Panc1 (cell line): ENCODE measurements around the gene ANKRD18A. TPM values are rescaled to one million over a fixed set of nuclear protein-coding genes. Genes with fewer than 3 reads are reported as not detected.

Experiments used
- ATAC-seq: fragments of 200-7000 bp; cut with Tn5 transposase; 2 replicates; pipeline ENCODE4 v1.9.1; 2020; ENCODE audit warnings: mild to moderate bottlenecking, moderate library complexity
- BruUV-seq: library from RNA; stranded (reverse); fragments of 400-500 nt; replicated peaks from 2 replicates; lab custom pipeline; 2021; lab: Mats Ljungman, UMichigan
- CTCF ChIA-PET: fragments of 300-600 bp; sonication (Branson Sonifier 250); formaldehyde crosslinking; loops from one replicate; lab custom pipeline; 2022; ENCODE audit warnings: antibody characterized with exemption; lab: Charles Lee
- POLR2A ChIA-PET: fragments of 300-600 bp; sonication (Branson Sonifier 250); formaldehyde crosslinking; loops from one replicate; lab custom pipeline; 2022; ENCODE audit warnings: antibody characterized with exemption; lab: Charles Lee
- DNase-seq: peaks from one replicate; pipeline ENCODE4 v3.0.0-alpha.2; 2010; ENCODE audit warnings: low read depth, low spot score
- H3K27ac ChIP-seq: 2 replicates; pipeline ENCODE4 v1.5.1; 2011; ENCODE audit warnings: mild to moderate bottlenecking, low read length, inconsistent platforms
- H3K27me3 ChIP-seq: fragments of 200-500 bp; sonication (Bioruptor generic); 2 replicates; pipeline ENCODE4 v1.6.0; 2014; ENCODE audit warnings: low read length, inconsistent platforms; ENCODE audit not compliant: control insufficient read depth, insufficient read depth
- H3K36me3 ChIP-seq: fragments of 200-500 bp; sonication (Bioruptor generic); 2 replicates; pipeline ENCODE4 v1.5.1; 2014; ENCODE audit warnings: inconsistent platforms, mild to moderate bottlenecking, low read length, moderate library complexity; ENCODE audit not compliant: control insufficient read depth, insufficient read depth
- H3K4me1 ChIP-seq: 2 replicates; pipeline ENCODE4 v1.5.1; 2011; ENCODE audit warnings: inconsistent platforms, mild to moderate bottlenecking, low read length, moderate library complexity; ENCODE audit not compliant: control insufficient read depth, insufficient read depth
- H3K4me3 ChIP-seq, 2 experiments: 2 replicates each; pipeline ENCODE4 v1.5.1; 2011 to 2012; ENCODE audit warnings: low read depth in 2 of 2, low read length in 2 of 2, mild to moderate bottlenecking in 2 of 2, inconsistent platforms in 1 of 2, moderate library complexity in 1 of 2
- H3K9me3 ChIP-seq: fragments of 200-500 bp; sonication (Bioruptor generic); 2 replicates; pipeline ENCODE4 v1.5.1; 2014; ENCODE audit warnings: low read depth, mild to moderate bottlenecking, inconsistent platforms, low read length, moderate library complexity; ENCODE audit not compliant: control insufficient read depth, insufficient read depth
- CTCF ChIP-seq: fragments of 450-650 bp; IDR thresholded peaks from 2 replicates; pipeline ENCODE4 v1.5.1; 2017; ENCODE audit warnings: mild to moderate bottlenecking
- POLR2AphosphoS5 ChIP-seq: IDR thresholded peaks from 2 replicates; pipeline ENCODE4 v1.6.1; 2012; ENCODE audit warnings: mild to moderate bottlenecking, low read depth, low read length, moderate library complexity
- REST ChIP-seq, 2 experiments: IDR thresholded peaks; 2 replicates each; pipeline ENCODE4 v1.6.1; 2011 to 2012; ENCODE audit warnings: low read depth in 2 of 2, control low read depth in 1 of 2, low read length in 1 of 2, mild to moderate bottlenecking in 1 of 2, moderate library complexity in 1 of 2; ENCODE audit not compliant: insufficient read depth in 1 of 2
- SIN3A ChIP-seq: IDR thresholded peaks from 2 replicates; pipeline ENCODE4 v1.6.1; 2012; ENCODE audit warnings: low read depth, mild to moderate bottlenecking, low read length, moderate library complexity, borderline replicate concordance; ENCODE audit not compliant: insufficient read depth
- TCF7L2 ChIP-seq: IDR thresholded peaks from 2 replicates; pipeline ENCODE4 v1.6.1; 2011; ENCODE audit warnings: mild to moderate bottlenecking, low read depth, low read length, inconsistent platforms
- in situ Hi-C: cut with HindIII; loops from 2 replicates; pipeline ENCODE4 v1.10.0; 2016; ENCODE audit warnings: low sequenced_read_pairs, low pct_unique_long_range_greater_than_20kb
- intact Hi-C: fragments of 100-400 bp; cut with micrococcal nuclease; formaldehyde crosslinking; loops from one replicate; pipeline ENCODE4 v1.10.0; 2022; ENCODE audit not compliant: unreplicated experiment
- total RNA-seq: library from RNA; stranded (reverse); gene quantifications from one replicate; pipeline ENCODE4 v1.2.1, GENCODE V29; 2021; ENCODE audit not compliant: unreplicated experiment

The ANKRD18A gene
- total RNA-seq, 1 experiment from 2014 or later = 9.6 TPM

DNA sequence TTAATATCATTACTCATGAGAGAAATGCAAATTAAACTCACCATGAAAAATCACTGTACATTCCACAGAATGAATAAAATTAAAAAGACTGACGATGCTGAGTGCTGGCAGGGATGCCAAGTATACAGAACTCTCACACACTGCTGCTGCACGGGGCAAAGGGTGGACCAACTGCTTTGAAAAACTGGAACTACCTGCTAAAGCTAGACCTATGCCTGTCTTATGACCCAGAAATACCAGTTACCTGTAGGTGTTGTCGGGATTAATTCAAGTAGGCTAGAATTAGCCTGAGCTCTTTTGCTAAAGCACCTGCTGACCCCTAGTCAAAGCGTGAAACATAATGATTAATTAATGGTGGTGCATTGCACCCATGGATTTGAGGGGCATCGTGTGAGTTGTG, 36.5 kb upstream of the ANKRD18A start:
- DNase-seq = no peak
- no TSS peak for BruUV-seq
- intact Hi-C loops = no loop called here
- ATAC-seq = no peak
- H3K4me3 ChIP-seq = no peak overlapping the region
- H3K27me3 ChIP-seq = no peaks in the 10 kb centered on the region
- no peak for TF ChIP-seq SIN3A
- no peak for TF ChIP-seq TCF7L2
- TF ChIP-seq CTCF = no peak
- no peak for TF ChIP-seq REST (IDR thresholded peaks at IDR 0.05; ENCODE audit: insufficient read depth in 1 of 2, low read depth in 2 of 2, low read length in 1 of 2)
- no peak for TF ChIP-seq POLR2AphosphoS5
- ChIA-PET POLR2A (no interaction called here), CTCF (interaction anchor here (0.9 kb wide), 1 partner anchor 16 kb away, joined by 3 read pairs; no protein-coding TSS in a partner anchor)
- no peaks in the 10 kb centered on the region for H3K9me3 ChIP-seq
- no peaks in the 10 kb centered on the region for H3K4me1 ChIP-seq
- H3K27ac ChIP-seq = no peak overlapping the region
- H3K36me3 ChIP-seq = no peaks in the 10 kb centered on the region
- in situ Hi-C loops = no loop called here

DNA sequence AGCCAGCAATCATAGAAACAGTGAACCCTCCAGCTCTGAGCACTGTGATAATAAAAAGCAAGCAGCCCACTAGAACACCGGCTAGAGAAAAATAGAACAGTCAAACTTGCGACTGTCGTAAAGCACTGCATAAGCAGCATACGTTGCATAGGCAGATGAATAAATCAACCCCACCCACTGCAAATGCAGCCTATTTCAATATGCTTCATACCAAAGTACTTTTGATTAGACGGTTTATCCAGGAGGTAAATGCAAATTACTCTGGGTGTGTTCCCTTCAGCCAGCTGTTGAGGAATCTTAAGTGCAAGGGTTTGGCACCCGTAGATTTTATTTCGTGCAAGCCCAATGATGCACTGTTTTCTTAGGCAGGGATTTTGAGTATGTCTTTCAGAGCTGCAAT, 32.1 kb upstream of the ANKRD18A start:
- TF ChIP-seq SIN3A (no peak), POLR2AphosphoS5 (no peak), TCF7L2 (no peak), CTCF (no peak), REST (IDR thresholded peaks at IDR 0.05; ENCODE audit: insufficient read depth in 1 of 2, low read depth in 2 of 2, low read length in 1 of 2) (no peak)
- CTCF ChIA-PET = interaction anchor here (1.2 kb wide), 1 partner anchor 20 kb away, joined by 6 read pairs; no protein-coding TSS in a partner anchor
- ATAC-seq = no peak
- no TSS peak for BruUV-seq
- POLR2A ChIA-PET = interaction anchor here (0.6 kb wide), 1 partner anchor 33 kb away, joined by 3 read pairs; no protein-coding TSS in a partner anchor
- DNase-seq = no peak
- Histone ChIP-seq H3K27ac (no peak overlapping the region), H3K4me3 (no peak overlapping the region), H3K27me3 (no peaks in the 10 kb centered on the region), H3K36me3 (no peaks in the 10 kb centered on the region), H3K9me3 (no peaks in the 10 kb centered on the region), H3K4me1 (no peaks in the 10 kb centered on the region)
- in situ Hi-C loops (no loop called here), intact Hi-C loops (no loop called here)
